ENCODE measurements around the gene CD22.

DNA sequence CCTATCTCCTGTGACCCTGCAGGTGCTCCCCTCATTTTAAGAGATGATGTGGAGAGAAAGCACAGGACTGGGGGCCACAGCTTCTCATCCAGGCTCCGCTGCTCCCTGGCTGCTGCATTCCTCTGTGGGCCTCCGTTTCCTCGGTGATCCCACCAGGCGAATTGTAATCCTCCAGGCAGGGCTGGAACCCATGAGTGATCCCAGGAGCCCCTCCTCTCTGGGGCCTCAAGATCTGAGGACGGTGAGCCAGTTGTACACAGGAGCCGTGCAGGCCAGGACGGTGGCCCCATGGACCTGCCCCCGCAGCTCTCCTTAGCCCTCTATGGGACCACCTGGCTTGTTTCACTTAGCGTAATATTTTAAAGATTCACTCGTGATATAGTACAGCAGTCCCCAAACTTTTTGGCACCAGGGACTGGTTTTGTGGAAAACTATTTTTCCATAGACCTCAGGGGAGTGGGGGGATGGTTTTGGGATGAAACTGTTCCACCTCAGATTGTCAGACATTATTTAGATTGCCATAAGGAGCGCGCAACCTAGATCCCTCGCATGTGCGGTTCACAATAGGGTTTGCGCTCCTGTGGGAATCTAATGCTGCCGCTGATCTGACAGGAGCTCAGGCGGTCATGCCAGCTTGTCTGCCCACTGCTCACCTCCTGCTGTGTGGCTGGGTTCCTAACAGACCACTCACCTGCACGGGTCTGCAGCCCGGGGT, 34.9 kb downstream of the CD22 start:
- TF ChIP-seq CTCF (optimal IDR thresholded peaks at IDR 0.05 in 1 of 3, IDR thresholded peaks at IDR 0.05 in 1 of 3, conservative IDR thresholded peaks at IDR 0.05 in 1 of 3; ENCODE audit: extremely low read depth in 1 of 3, insufficient read depth in 2 of 3, low read length in 3 of 3), result no peak
- no peak for TF ChIP-seq EZH2 (IDR thresholded peaks at IDR 0.05; ENCODE audit: low read length)

All from keratinocyte (primary cell).